Measurements from ENCODE around the gene CFDP1. TPM values are rescaled to one million over a fixed set of nuclear protein-coding genes. Genes with fewer than 3 reads are reported as not detected.

The CFDP1 gene
- total RNA-seq, 1 donor from 2014 or later = 117 TPM

GRCh38 chr16:75340741-75341491, 92.4 kb downstream of the CFDP1 start:
- TF ChIP-seq CTCF (conservative IDR thresholded peaks at IDR 0.05; ENCODE audit: low read depth, low read length) = no peak
- no peak overlapping the region for H3K4me3 ChIP-seq (ENCODE audit: low read depth, low read length)
- peak; percentile 96 for DNase-seq (ENCODE audit: low read depth)

GRCh38 chr16:75337430-75337829, 95.9 kb downstream of the CFDP1 start:
- H3K4me3 ChIP-seq (ENCODE audit: low read depth, low read length) = no peak overlapping the region
- no peak for TF ChIP-seq CTCF (conservative IDR thresholded peaks at IDR 0.05; ENCODE audit: low read depth, low read length)
- DNase-seq (ENCODE audit: low read depth) = no peak

GRCh38 chr16:75336521-75336920, 96.8 kb downstream of the CFDP1 start:
- H3K4me3 ChIP-seq (ENCODE audit: low read depth, low read length) = no peak overlapping the region
- no peak for DNase-seq (ENCODE audit: low read depth)
- TF ChIP-seq CTCF (conservative IDR thresholded peaks at IDR 0.05; ENCODE audit: low read depth, low read length) = no peak

- no peak for DNase-seq (ENCODE audit: low read depth)
These were observed 99.6 kb downstream of the CFDP1 start for GRCh38 chr16:75333721-75334163.

GRCh38 chr16:75329943-75330342, 103.4 kb downstream of the CFDP1 start:
- TF ChIP-seq CTCF (conservative IDR thresholded peaks at IDR 0.05; ENCODE audit: low read depth, low read length) = no peak
- H3K4me3 ChIP-seq (ENCODE audit: low read depth, low read length) = no peak overlapping the region
- DNase-seq (ENCODE audit: low read depth) = no peak

More at GRCh38 chr16:75333721-75334163, 99.6 kb downstream of the CFDP1 start:
- no peak overlapping the region for H3K4me3 ChIP-seq (ENCODE audit: low read depth, low read length)
- no peak for TF ChIP-seq CTCF (conservative IDR thresholded peaks at IDR 0.05; ENCODE audit: low read depth, low read length)

GRCh38 chr16:75326333-75326732, 107.0 kb downstream of the CFDP1 start:
- DNase-seq (ENCODE audit: low read depth) = no peak
- H3K4me3 ChIP-seq (ENCODE audit: low read depth, low read length) = no peak overlapping the region
- no peak for TF ChIP-seq CTCF (conservative IDR thresholded peaks at IDR 0.05; ENCODE audit: low read depth, low read length)

- DNase-seq (ENCODE audit: low read depth) = no peak
- no peak for TF ChIP-seq CTCF (conservative IDR thresholded peaks at IDR 0.05; ENCODE audit: low read depth, low read length)
- H3K4me3 ChIP-seq (ENCODE audit: low read depth, low read length) = no peak overlapping the region
These were observed 109.4 kb downstream of the CFDP1 start for GRCh38 chr16:75323933-75324332.
